Left ventricle myocardium inferior (tissue), 1 donor: ENCODE measurements around the gene LIPF. TPM values are rescaled to one million over a fixed set of nuclear protein-coding genes. Genes with fewer than 3 reads are reported as not detected.

Experiments
- DNase-seq: peaks from one replicate; pipeline ENCODE4 v3.0.0-alpha.2; 2020
- H3K27ac ChIP-seq: fragments of 200-600 bp; replicated peaks from 2 replicates; pipeline ENCODE4 v1.8.0; 2021
- H3K27me3 ChIP-seq: fragments of 200-600 bp; 2 replicates; pipeline ENCODE4 v1.8.0; 2021; ENCODE audit warnings: low read depth
- H3K36me3 ChIP-seq: fragments of 200-600 bp; 2 replicates; pipeline ENCODE4 v1.8.0; 2021
- H3K4me1 ChIP-seq: fragments of 200-600 bp; 2 replicates; pipeline ENCODE4 v1.8.0; 2021
- H3K4me3 ChIP-seq: fragments of 200-600 bp; 2 replicates; pipeline ENCODE4 v1.8.0; 2021; ENCODE audit warnings: mild to moderate bottlenecking, moderate library complexity
- H3K9me3 ChIP-seq: fragments of 200-600 bp; replicated peaks from 2 replicates; pipeline ENCODE4 v1.8.0; 2021
- CTCF ChIP-seq: fragments of 200-600 bp; IDR thresholded peaks from 2 replicates; pipeline ENCODE4 v1.8.0; 2021; ENCODE audit warnings: antibody characterized with exemption, mild to moderate bottlenecking, borderline replicate concordance
- intact Hi-C: fragments of 100-400 bp; cut with micrococcal nuclease; formaldehyde crosslinking; loops from one replicate; pipeline ENCODE4 v1.11.0; 2022
- long read RNA-seq: library from polyadenylated mRNA; unstranded; transcript quantifications from one replicate; pipeline ENCODE4 v2.0.0, GENCODE V29; 2021
- total RNA-seq: library from RNA; stranded (reverse); fragmentation: NEBNext Ultra II Directional; extraction: Animal tissue kit (Norgen Biotek cat#: 25700); gene quantifications from one replicate; pipeline ENCODE4 v1.2.1, GENCODE V29; 2021
- donor health status: DM: no; HTN: yes; CAD: no; lungs with severe emphysema.

LIPF gene
- not detected for total RNA-seq
- long read RNA-seq = 0 reads

GRCh38 chr10:88664142-88664541 is at the start of gene LIPF:
Gene LIPF, plus strand, starts transcription at chr10:88664442. Its CDS starts 2,856 bp downstream, at chr10:88667298.
- no peak for TF ChIP-seq CTCF

GRCh38 chr10:88616250-88616977 is 47.8 kb upstream of the LIPF start:
- Histone ChIP-seq H3K9me3 (peaks cover 20% of the 10 kb centered on the region), H3K36me3 (no peaks in the 10 kb centered on the region), H3K27ac (peak overlapping the region; percentile 55), H3K4me3 (no peak overlapping the region), H3K4me1 (no peaks in the 10 kb centered on the region), H3K27me3 (no peaks in the 10 kb centered on the region)
- TF ChIP-seq CTCF = no peak
- intact Hi-C loops = no loop called here
- peak; percentile 46 for DNase-seq

More at GRCh38 chr10:88664142-88664541, at the start of gene LIPF:
- H3K9me3 ChIP-seq = peaks cover 8% of the 10 kb centered on the region
- no peaks in the 10 kb centered on the region for H3K36me3 ChIP-seq
- H3K27ac ChIP-seq = no peak within 1 kb of the TSS
- no peaks in the 10 kb centered on the region for H3K4me1 ChIP-seq
- DNase-seq = no peak
- no peaks in the 10 kb centered on the region for H3K27me3 ChIP-seq
- no peak within 1 kb of the TSS for H3K4me3 ChIP-seq
- intact Hi-C loops = no loop called here

GRCh38 chr10:88617772-88618300 is 46.4 kb upstream of the LIPF start:
- H3K4me1 ChIP-seq = no peaks in the 10 kb centered on the region
- intact Hi-C loops = no loop called here
- DNase-seq = no peak

GRCh38 chr10:88618496-88618895 is 45.7 kb upstream of the LIPF start:
- no peak overlapping the region for H3K27ac ChIP-seq
- H3K4me3 ChIP-seq = no peak overlapping the region
- H3K27me3 ChIP-seq = no peaks in the 10 kb centered on the region
- intact Hi-C loops = no loop called here
- DNase-seq = no peak
- peaks cover 20% of the 10 kb centered on the region for H3K9me3 ChIP-seq
- no peaks in the 10 kb centered on the region for H3K36me3 ChIP-seq
- no peak for TF ChIP-seq CTCF
- no peaks in the 10 kb centered on the region for H3K4me1 ChIP-seq

More at GRCh38 chr10:88617772-88618300, 46.4 kb upstream of the LIPF start:
- H3K27ac ChIP-seq = no peak overlapping the region
- H3K27me3 ChIP-seq = no peaks in the 10 kb centered on the region
- no peak for TF ChIP-seq CTCF
- peaks cover 20% of the 10 kb centered on the region for H3K9me3 ChIP-seq
- H3K36me3 ChIP-seq = no peaks in the 10 kb centered on the region
- no peak overlapping the region for H3K4me3 ChIP-seq

GRCh38 chr10:88620441-88620840 is 43.8 kb upstream of the LIPF start:
- Histone ChIP-seq H3K9me3 (peaks cover 9% of the 10 kb centered on the region), H3K4me3 (no peak overlapping the region), H3K36me3 (no peaks in the 10 kb centered on the region), H3K27ac (no peak overlapping the region), H3K27me3 (no peaks in the 10 kb centered on the region), H3K4me1 (no peaks in the 10 kb centered on the region)
- DNase-seq = no peak
- intact Hi-C loops = no loop called here
- TF ChIP-seq CTCF = no peak
